ENCODE measurements around the gene ZNF628.

GRCh38 chr19:55527197-55528029 lies 51.0 kb downstream of the ZNF628 start:
- TF ChIP-seq CTCF (IDR thresholded peaks at IDR 0.05) (no peak), POLR2AphosphoS5 (IDR thresholded peaks at IDR 0.05; ENCODE audit: low read depth, low read length) (no peak), SIN3A (IDR thresholded peaks at IDR 0.05; ENCODE audit: borderline replicate concordance, insufficient read depth, low read depth, low read length) (no peak), REST (IDR thresholded peaks at IDR 0.05; ENCODE audit: insufficient read depth in 1 of 2, low read depth in 2 of 2, low read length in 1 of 2) (no peak), TCF7L2 (IDR thresholded peaks at IDR 0.05; ENCODE audit: low read depth, low read length) (no peak)
